Gastroesophageal sphincter (tissue), 4 donors: ENCODE data around the gene RHOXF2B. TPM values are rescaled to one million over a fixed set of nuclear protein-coding genes. Genes with fewer than 3 reads are reported as not detected.
"Not testable (repeated sequence)": the region's sequence is repeated elsewhere in the genome, so short reads cannot be mapped to it uniquely, and the experiment has no call there.

Source experiments
- ATAC-seq: fragments of 150-250 bp; one replicate; pipeline ENCODE4 v1.9.1; 2016; ENCODE audit warnings: mild to moderate bottlenecking, moderate library complexity
- H3K27ac ChIP-seq, 4 donors: fragments of 200-600 bp; sonication (generic) in 3 of 4; 1 replicate in 3 of 4; 2 replicates in 1 of 4; pipeline ENCODE4 v1.5.1; 2016 to 2019
- H3K27me3 ChIP-seq: fragments of 200-600 bp; sonication (generic); one replicate; pipeline ENCODE4 v1.5.1; 2019
- H3K36me3 ChIP-seq, 2 donors: fragments of 200-600 bp; sonication (generic); one replicate each; pipeline ENCODE4 v1.5.1; 2019; ENCODE audit warnings: control low read depth in 1 of 2
- H3K4me1 ChIP-seq, 3 donors: fragments of 200-600 bp; sonication (generic); 1 replicate in 2 of 3; 2 replicates in 1 of 3; pipeline ENCODE4 v1.5.1; 2016 to 2019; ENCODE audit warnings: control low read depth in 2 of 3
- H3K4me3 ChIP-seq, 2 donors: fragments of 200-600 bp; sonication (generic); one replicate each; pipeline ENCODE4 v1.5.1; 2019; ENCODE audit warnings: mild to moderate bottlenecking in 1 of 2, moderate library complexity in 1 of 2
- H3K9me3 ChIP-seq, 3 donors: fragments of 200-600 bp; sonication (generic); one replicate each; pipeline ENCODE4 v1.5.1; 2017 to 2019; ENCODE audit warnings: control low read depth in 2 of 3
- EP300 ChIP-seq: sonication (generic); formaldehyde crosslinking; IDR thresholded peaks from one replicate; pipeline ENCODE4 v1.6.1; 2017; ENCODE audit warnings: antibody characterized with exemption, mild to moderate bottlenecking
- POLR2A ChIP-seq, 2 donors: fragments of 450-650 bp; IDR thresholded peaks; one replicate each; pipeline ENCODE4 v1.6.1; 2017; ENCODE audit warnings: antibody characterized with exemption in 2 of 2, mild to moderate bottlenecking in 2 of 2, moderate library complexity in 1 of 2
- POLR2AphosphoS5 ChIP-seq: sonication (generic); formaldehyde crosslinking; IDR thresholded peaks from one replicate; pipeline ENCODE4 v1.6.1; 2017; ENCODE audit warnings: antibody characterized with exemption
- WGBS, 2 donors: methylation state at CpG; one replicate each; pipeline ENCODE4 v1.1.5; 2018; ENCODE audit warnings: low coverage in 1 of 2; 5-methylcytosine and 5-hydroxymethylcytosine counted together
- total RNA-seq, 4 donors: library from RNA; depleted of rRNA; stranded (reverse); fragments of >200 nt; gene quantifications; one replicate each; pipeline ENCODE4 v1.1.0, GENCODE V29; 2016
- TF ChIP-seq, protein P1 (sequence below), 4 experiments: fragments of 200-600 bp in 2 of 4; fragments of 450-650 bp in 2 of 4; sonication (generic) in 1 of 4; IDR thresholded peaks; one replicate each; pipeline ENCODE4 v1.5.1; 2017 to 2019; ENCODE audit warnings: antibody characterized with exemption in 4 of 4, mild to moderate bottlenecking in 2 of 4, moderate library complexity in 2 of 4

The RHOXF2B gene
- total RNA-seq, 4 donors from 2014 or later, result 0.47 TPM; not detected in 3

DNA sequence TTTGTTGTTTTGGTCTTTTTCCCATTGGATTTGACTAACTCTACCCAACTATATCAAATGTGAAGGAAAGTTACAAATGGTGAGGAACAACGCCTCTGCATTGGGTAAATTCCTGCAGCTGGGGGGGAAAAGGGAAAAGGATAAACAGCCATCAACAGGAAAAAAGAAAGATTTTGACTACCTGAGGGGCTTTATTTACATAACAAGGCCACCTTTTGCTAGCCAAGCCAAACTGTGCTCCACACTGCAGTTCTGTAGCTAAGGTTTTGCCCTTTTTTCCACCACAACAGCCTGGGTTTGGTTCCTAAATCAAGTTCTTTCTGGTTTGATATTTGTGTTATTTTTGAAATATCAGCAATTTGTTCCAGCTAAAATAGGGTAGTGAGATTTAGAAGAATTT, 40.8 kb downstream of the RHOXF2B start:
- no peaks in the 10 kb centered on the region for H3K9me3 ChIP-seq
- no peak overlapping the region for H3K27ac ChIP-seq
- no peaks in the 10 kb centered on the region for H3K27me3 ChIP-seq
- H3K36me3 ChIP-seq, result no peaks in the 10 kb centered on the region
- 50% methylated on average over 1 of the region's 1 CpG; no CpG with 5 or more reads in 1 of the 2 donors for WGBS, 2 donors
- no peak overlapping the region for H3K4me3 ChIP-seq
- H3K4me1 ChIP-seq, result no peaks in the 10 kb centered on the region
- ATAC-seq, result no peak
- TF ChIP-seq, protein P1, sequence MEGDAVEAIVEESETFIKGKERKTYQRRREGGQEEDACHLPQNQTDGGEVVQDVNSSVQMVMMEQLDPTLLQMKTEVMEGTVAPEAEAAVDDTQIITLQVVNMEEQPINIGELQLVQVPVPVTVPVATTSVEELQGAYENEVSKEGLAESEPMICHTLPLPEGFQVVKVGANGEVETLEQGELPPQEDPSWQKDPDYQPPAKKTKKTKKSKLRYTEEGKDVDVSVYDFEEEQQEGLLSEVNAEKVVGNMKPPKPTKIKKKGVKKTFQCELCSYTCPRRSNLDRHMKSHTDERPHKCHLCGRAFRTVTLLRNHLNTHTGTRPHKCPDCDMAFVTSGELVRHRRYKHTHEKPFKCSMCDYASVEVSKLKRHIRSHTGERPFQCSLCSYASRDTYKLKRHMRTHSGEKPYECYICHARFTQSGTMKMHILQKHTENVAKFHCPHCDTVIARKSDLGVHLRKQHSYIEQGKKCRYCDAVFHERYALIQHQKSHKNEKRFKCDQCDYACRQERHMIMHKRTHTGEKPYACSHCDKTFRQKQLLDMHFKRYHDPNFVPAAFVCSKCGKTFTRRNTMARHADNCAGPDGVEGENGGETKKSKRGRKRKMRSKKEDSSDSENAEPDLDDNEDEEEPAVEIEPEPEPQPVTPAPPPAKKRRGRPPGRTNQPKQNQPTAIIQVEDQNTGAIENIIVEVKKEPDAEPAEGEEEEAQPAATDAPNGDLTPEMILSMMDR (IDR thresholded peaks at IDR 0.05), result no peak
- TF ChIP-seq POLR2AphosphoS5 (no peak), EP300 (no peak), POLR2A (IDR thresholded peaks at IDR 0.05) (no peak)

DNA sequence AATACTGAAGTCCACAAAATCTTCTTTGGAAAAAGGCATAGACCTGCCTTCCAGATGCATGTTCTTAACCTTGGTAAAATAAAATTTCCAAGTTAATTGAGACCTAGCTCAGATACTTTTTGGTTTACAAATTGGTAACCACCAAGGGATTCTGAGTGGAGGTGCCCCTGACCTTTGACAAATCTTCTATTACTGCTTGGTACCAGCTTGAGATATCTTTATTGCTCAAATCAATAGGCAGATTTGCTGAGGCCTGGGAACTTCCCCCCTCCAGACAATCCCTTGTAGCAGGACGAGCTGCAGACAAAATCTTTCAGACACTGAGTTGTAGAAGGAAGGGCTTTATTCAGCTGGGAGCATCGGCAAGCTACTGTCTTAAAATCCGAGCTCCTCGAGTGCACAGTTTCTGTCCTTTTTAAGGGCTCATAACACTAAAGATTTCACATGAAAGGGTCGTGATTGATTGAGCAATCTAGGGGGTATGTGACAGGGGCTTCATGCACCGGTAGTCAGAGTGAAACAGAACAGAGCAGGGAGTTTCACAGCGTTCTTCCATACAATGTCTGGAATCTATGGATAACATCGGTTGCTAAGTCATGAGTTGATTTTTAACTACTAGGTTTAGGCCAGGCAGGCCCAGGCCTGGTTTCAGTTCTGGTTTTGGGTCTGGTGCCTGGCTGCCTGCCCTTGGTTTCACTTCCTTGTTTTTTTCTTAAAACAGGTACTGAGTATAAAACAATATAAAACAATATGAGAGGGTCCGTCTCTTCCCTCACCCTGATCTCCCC, 41.8 kb downstream of the RHOXF2B start:
- H3K27ac ChIP-seq, H3K27me3 ChIP-seq, H3K4me1 ChIP-seq, ATAC-seq, H3K36me3 ChIP-seq, H3K4me3 ChIP-seq, H3K9me3 ChIP-seq: not testable (repeated sequence)
- WGBS, 2 donors, result 58 to 59% methylated on average over 3 to 8 of the region's 9 CpGs

DNA sequence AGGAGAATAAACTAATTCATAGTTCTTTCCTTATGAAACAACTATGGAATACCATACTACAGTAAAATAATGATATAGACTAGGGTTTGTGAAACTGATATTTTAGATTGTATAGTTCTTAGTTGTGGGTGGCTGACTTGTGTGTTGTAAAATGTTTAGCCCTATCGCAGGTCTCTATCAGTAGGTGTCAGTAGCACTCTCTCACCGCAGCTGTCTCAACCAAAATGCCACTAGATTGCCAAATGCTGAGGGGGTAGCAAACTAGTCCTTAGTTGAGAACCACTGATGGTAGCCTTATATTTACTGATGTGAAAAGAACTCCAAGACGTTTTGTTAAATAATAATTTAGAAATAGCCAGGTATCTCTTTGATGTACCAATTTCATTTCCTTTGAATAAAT, 48.1 kb downstream of the RHOXF2B start:
- ATAC-seq, result no peak
- 15 to 41% methylated on average over 3 of the region's 3 CpGs for WGBS, 2 donors

DNA sequence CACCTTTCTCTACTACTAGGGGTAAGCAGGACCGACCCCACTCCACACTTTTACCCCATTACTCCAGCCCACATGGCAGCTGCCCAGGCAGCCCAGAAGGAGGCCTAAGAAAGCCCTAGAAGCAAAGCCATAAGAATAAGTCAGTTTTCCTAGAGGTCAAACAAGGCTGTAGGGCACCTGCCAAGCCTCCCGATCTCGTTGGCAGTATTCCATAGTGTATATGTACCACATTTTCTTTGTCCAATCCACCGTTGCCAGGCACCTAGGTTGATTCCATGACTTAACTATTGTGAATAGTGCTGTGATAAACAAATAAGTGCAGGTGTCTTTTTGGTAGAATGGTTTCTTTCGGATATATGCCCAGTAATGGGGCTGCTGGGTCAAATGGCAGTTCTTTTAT, 54.2 kb downstream of the RHOXF2B start:
- Histone ChIP-seq H3K4me1 (no peaks in the 10 kb centered on the region), H3K36me3 (no peaks in the 10 kb centered on the region), H3K27me3 (peaks cover 4% of the 10 kb centered on the region), H3K9me3 (no peaks in the 10 kb centered on the region), H3K27ac (no peak overlapping the region), H3K4me3 (no peak overlapping the region)
- WGBS, 2 donors, result 70 to 71% methylated on average over 2 to 3 of the region's 5 CpGs
- ATAC-seq, result no peak
- TF ChIP-seq EP300 (no peak), POLR2A (IDR thresholded peaks at IDR 0.05) (no peak), POLR2AphosphoS5 (no peak)
- TF ChIP-seq, protein P1 (IDR thresholded peaks at IDR 0.05), result no peak

More for the DNA sequence above, 48.1 kb downstream of the RHOXF2B start:
- Histone ChIP-seq H3K36me3 (no peaks in the 10 kb centered on the region), H3K4me1 (no peaks in the 10 kb centered on the region), H3K27ac (no peak overlapping the region), H3K9me3 (no peaks in the 10 kb centered on the region), H3K4me3 (no peak overlapping the region), H3K27me3 (no peaks in the 10 kb centered on the region)
- TF ChIP-seq POLR2A (IDR thresholded peaks at IDR 0.05), result no peak
- TF ChIP-seq, protein P1 (IDR thresholded peaks at IDR 0.05), result no peak
- TF ChIP-seq EP300, result no peak
- TF ChIP-seq POLR2AphosphoS5, result no peak

DNA sequence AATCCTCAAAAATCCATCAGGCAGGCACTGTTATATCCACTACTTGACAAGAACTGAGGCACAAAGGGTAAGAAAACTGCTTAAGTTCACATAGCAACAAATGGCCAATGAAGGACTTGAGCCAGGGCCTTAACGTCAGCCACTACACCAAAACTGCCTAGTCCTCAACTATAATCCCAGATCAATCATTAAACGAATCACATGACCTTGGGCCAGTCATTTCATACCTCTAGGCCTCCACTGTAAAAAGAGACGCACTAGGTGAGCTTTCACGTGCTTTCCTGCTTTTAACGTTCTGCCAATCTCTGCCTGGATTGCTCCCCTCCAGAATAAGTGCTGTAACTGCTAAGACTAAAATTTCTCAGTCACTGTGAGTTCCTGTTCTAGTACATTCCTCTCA, 54.7 kb downstream of the RHOXF2B start:
- H3K36me3 ChIP-seq, result no peaks in the 10 kb centered on the region
- H3K4me3 ChIP-seq, result no peak overlapping the region
- peaks cover 9% of the 10 kb centered on the region for H3K27me3 ChIP-seq
- H3K4me1 ChIP-seq, result no peaks in the 10 kb centered on the region
- H3K9me3 ChIP-seq, result no peaks in the 10 kb centered on the region
- TF ChIP-seq, protein P1 (IDR thresholded peaks at IDR 0.05), result no peak
- no peak overlapping the region for H3K27ac ChIP-seq
- ATAC-seq, result no peak
- WGBS, 2 donors, result 72 to 80% methylated on average over 4 to 5 of the region's 5 CpGs

Other genes starting within 250 kb of the RHOXF2B start
- 1 to 10 TPM; 3.9 to 7.0 (median 4.3) TPM for gene UPF3B, start 224.7 kb downstream of the RHOXF2B start, total RNA-seq
- 10 to 100 TPM in 3 of 4 donors, 1 to 10 TPM in 1; 6.4 to 18.6 (median 12.6) TPM for gene RNF113A, start 206.0 kb downstream of the RHOXF2B start, total RNA-seq
- 100 to 1,000 TPM in 1 of 4 donors, 10 to 100 TPM in 3; 55.8 to 104 (median 74.5) TPM for gene NDUFA1, start 205.9 kb downstream of the RHOXF2B start, total RNA-seq
- gene AKAP14, start 181.8 kb downstream of the RHOXF2B start, total RNA-seq, result not detected
- gene NKAP, start 133.9 kb downstream of the RHOXF2B start, total RNA-seq, result 10 to 100 TPM in 1 of 4 donors, 1 to 10 TPM in 3; 5.9 to 12.6 (median 6.3) TPM
- gene RHOXF1, start 38.2 kb upstream of the RHOXF2B start, total RNA-seq, result 1 to 10 TPM in 1 of 4 donors, under 1 TPM in 1, not detected in 2; 0.49 to 5.9 TPM
- gene RHOXF2, start 80.9 kb upstream of the RHOXF2B start, total RNA-seq, result not detected
- gene ZBTB33, start 173.1 kb upstream of the RHOXF2B start, total RNA-seq, result 10 to 100 TPM in 2 of 4 donors, 1 to 10 TPM in 2; 8.1 to 14.5 (median 10.0) TPM
- 1 to 10 TPM in 3 of 4 donors, under 1 TPM in 1; 0.16 to 8.9 (median 4.1) TPM for gene TMEM255A, start 233.8 kb upstream of the RHOXF2B start, total RNA-seq